ENCODE results near the gene MEAF6.
A peak's percentile ranks its signal among the peaks of the same experiment; 100 is the strongest.
"Not testable (repeated sequence)": the region's sequence is repeated elsewhere in the genome, so short reads cannot be mapped to it uniquely, and the experiment has no call there.

The MEAF6 gene

DNA sequence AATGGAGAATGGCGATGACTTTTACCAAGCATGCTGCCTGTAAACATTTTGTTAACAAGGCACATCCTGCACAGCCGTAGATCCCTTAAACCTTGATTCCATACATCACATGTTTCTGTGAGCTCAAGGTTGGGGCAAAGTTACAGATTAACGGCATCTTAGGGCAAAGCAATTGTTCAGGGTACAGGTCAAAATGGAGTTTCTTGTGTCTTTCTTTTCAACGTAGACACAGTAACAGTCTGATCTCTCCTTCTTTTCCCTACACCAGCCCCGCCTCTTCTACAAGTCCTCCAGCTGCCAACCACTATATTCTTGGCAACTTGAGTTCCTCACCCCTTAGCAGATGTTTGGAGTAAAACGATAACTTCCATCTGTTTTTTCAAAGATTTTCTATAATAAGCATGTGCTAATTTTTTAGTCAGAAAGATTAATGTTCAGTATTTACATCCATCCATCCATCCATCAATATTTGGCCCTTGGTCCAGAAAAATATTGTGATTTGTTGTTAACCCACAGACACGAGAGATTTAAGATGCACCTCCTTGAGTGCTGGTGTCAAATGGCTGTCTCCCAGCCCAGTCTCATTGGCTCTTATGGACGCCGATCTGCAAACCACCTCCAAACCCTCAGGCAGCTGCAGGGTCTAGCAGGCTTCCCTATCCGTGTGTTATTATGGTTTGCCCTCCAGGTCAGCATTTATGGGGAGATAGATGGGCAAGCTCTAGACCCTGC lies 46.0 kb upstream of the MEAF6 start:
- H3K18ac ChIP-seq (ENCODE audit: low read length), result no peak overlapping the region
- no peak overlapping the region for H3K23ac ChIP-seq (ENCODE audit: low read depth, low read length, poor library complexity)
- no peaks in the 10 kb centered on the region for H3K27me3 ChIP-seq (ENCODE audit: control insufficient read depth in 3 of 3, insufficient read depth in 3 of 3, low read depth in 1 of 3, low read length in 3 of 3)
- WGBS, 2 donors (ENCODE audit: extremely low coverage in 2 of 2, insufficient read length in 2 of 2, insufficient replicate concordance in 1 of 2), result no CpG with 5 or more reads among the region's 10 CpGs
- peaks cover 21 to 47% of the 10 kb centered on the region in 2 donors for H3K36me3 ChIP-seq (replicated peaks in 1 of 2; ENCODE audit: control insufficient read depth in 2 of 2, insufficient read depth in 2 of 2, low read length in 2 of 2)
- no peak overlapping the region for H3K9ac ChIP-seq (ENCODE audit: low read depth, low read length, poor library complexity)
- H2BK12ac ChIP-seq (ENCODE audit: low read length), result no peak overlapping the region
- no peak overlapping the region for H4K91ac ChIP-seq (ENCODE audit: low read depth, low read length, poor library complexity)
- no peak overlapping the region for H3K4ac ChIP-seq (ENCODE audit: low read length)
- no peak overlapping the region for H3K27ac ChIP-seq (replicated peaks; ENCODE audit: low read length)
- no peaks in the 10 kb centered on the region for H3K9me3 ChIP-seq (replicated peaks in 1 of 2; ENCODE audit: control insufficient read depth in 2 of 2, insufficient read depth in 1 of 2, low read depth in 1 of 2, low read length in 2 of 2)
- H3K14ac ChIP-seq (ENCODE audit: low read length), result no peak overlapping the region
- H2BK15ac ChIP-seq (ENCODE audit: low read length), result no peak overlapping the region
- DNase-seq (ENCODE audit: low spot score), result no peak
- no peak overlapping the region for H4K8ac ChIP-seq (ENCODE audit: low read depth, low read length)
- no peak overlapping the region for H2AK5ac ChIP-seq (ENCODE audit: low read depth, low read length)
- H2BK120ac ChIP-seq (ENCODE audit: low read depth, low read length), result no peak overlapping the region
- H2BK5ac ChIP-seq (ENCODE audit: low read length), result no peak overlapping the region
- peaks cover 3% of the 10 kb centered on the region for H3K79me1 ChIP-seq (ENCODE audit: low read depth, low read length)
- no peak overlapping the region for H3K4me2 ChIP-seq (ENCODE audit: insufficient read depth, low read length, poor library complexity, severe bottlenecking)
- H3K4me1 ChIP-seq (ENCODE audit: control insufficient read depth in 2 of 2, insufficient read depth in 1 of 2, low read depth in 1 of 2, low read length in 2 of 2), result peaks cover 7 to 10% of the 10 kb centered on the region in 2 donors
- H2AFZ ChIP-seq (ENCODE audit: low read length), result no peak overlapping the region
- no peak overlapping the region for H3K4me3 ChIP-seq (ENCODE audit: low read length in 2 of 2)

DNA sequence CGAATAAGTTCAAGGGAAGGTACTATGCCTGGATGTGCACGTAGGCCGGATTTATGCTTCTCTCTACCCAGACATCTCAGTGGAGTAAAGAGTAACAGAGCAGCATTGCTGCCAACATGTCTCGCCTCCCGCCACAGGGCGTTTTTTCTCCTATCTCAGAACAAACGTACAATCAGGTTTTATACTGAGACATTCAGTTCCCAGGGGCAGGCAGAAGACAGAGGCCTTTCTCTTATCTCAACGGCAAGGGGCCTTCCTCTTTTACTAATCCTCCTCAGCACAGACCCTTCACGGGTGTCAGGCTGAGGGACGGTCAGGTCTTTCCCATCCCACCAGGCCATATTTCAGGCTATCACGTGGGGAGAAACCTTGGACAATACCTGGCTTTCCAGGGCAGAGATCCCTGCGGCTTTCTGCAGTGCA lies 45.4 kb upstream of the MEAF6 start:
- Histone ChIP-seq H3K4me1 (ENCODE audit: control insufficient read depth in 2 of 2, insufficient read depth in 1 of 2, low read depth in 1 of 2, low read length in 2 of 2) (peaks cover 7 to 10% of the 10 kb centered on the region in 2 donors), H3K36me3 (replicated peaks in 1 of 2; ENCODE audit: control insufficient read depth in 2 of 2, insufficient read depth in 2 of 2, low read length in 2 of 2) (peaks cover 17 to 41% of the 10 kb centered on the region in 2 donors)
- H2BK5ac ChIP-seq (ENCODE audit: low read length); DNase-seq (ENCODE audit: low spot score); H3K4ac ChIP-seq (ENCODE audit: low read length); H2BK15ac ChIP-seq (ENCODE audit: low read length); H3K14ac ChIP-seq (ENCODE audit: low read length); H2BK120ac ChIP-seq (ENCODE audit: low read depth, low read length); H4K8ac ChIP-seq (ENCODE audit: low read depth, low read length); H3K23ac ChIP-seq (ENCODE audit: low read depth, low read length, poor library complexity); H3K4me2 ChIP-seq (ENCODE audit: insufficient read depth, low read length, poor library complexity, severe bottlenecking); H2BK12ac ChIP-seq (ENCODE audit: low read length); H3K9ac ChIP-seq (ENCODE audit: low read depth, low read length, poor library complexity); H3K27ac ChIP-seq (replicated peaks; ENCODE audit: low read length); H4K91ac ChIP-seq (ENCODE audit: low read depth, low read length, poor library complexity); H2AK5ac ChIP-seq (ENCODE audit: low read depth, low read length); H3K27me3 ChIP-seq (ENCODE audit: control insufficient read depth in 3 of 3, insufficient read depth in 3 of 3, low read depth in 1 of 3, low read length in 3 of 3); H3K79me1 ChIP-seq (ENCODE audit: low read depth, low read length); H3K9me3 ChIP-seq (replicated peaks in 1 of 2; ENCODE audit: control insufficient read depth in 2 of 2, insufficient read depth in 1 of 2, low read depth in 1 of 2, low read length in 2 of 2); H3K18ac ChIP-seq (ENCODE audit: low read length); H2AFZ ChIP-seq (ENCODE audit: low read length); H3K4me3 ChIP-seq (ENCODE audit: low read length in 2 of 2): not testable (repeated sequence)
- WGBS, 2 donors (ENCODE audit: extremely low coverage in 2 of 2, insufficient read length in 2 of 2, insufficient replicate concordance in 1 of 2), result no CpG with 5 or more reads among the region's 12 CpGs

DNA sequence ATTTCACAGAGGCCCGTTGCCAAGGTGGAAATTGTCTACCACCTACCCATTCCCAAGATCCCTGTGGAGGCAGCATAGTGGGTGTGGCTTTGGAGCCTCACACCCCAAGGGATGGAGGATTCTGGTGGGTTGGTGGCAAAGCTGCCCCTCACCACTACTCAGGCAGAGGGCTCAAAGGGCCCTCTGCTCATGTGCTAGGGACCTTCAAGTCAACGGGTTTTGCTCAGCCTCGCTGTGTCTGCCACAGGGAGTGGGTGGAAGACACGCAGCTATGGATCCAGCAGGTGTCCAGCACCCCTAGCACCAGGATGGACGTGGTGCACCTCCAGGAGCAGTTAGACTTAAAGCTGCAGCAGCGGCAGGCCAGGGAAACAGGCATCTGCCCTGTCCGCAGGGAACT lies 44.5 kb upstream of the MEAF6 start:
- no peak overlapping the region for H3K4me2 ChIP-seq (ENCODE audit: insufficient read depth, low read length, poor library complexity, severe bottlenecking)
- no peak overlapping the region for H2AK5ac ChIP-seq (ENCODE audit: low read depth, low read length)
- H3K9ac ChIP-seq (ENCODE audit: low read depth, low read length, poor library complexity), result no peak overlapping the region
- H3K9me3 ChIP-seq (replicated peaks in 1 of 2; ENCODE audit: control insufficient read depth in 2 of 2, insufficient read depth in 1 of 2, low read depth in 1 of 2, low read length in 2 of 2), result peaks cover 0 to 4% of the 10 kb centered on the region in 2 donors
- H3K4ac ChIP-seq (ENCODE audit: low read length), result no peak overlapping the region
- peak overlapping the region; percentile 19 for H2BK5ac ChIP-seq (ENCODE audit: low read length)
- no peak overlapping the region for H2BK120ac ChIP-seq (ENCODE audit: low read depth, low read length)
- peaks cover 16 to 35% of the 10 kb centered on the region in 2 donors for H3K36me3 ChIP-seq (replicated peaks in 1 of 2; ENCODE audit: control insufficient read depth in 2 of 2, insufficient read depth in 2 of 2, low read length in 2 of 2)
- peaks cover 7 to 10% of the 10 kb centered on the region in 2 donors for H3K4me1 ChIP-seq (ENCODE audit: control insufficient read depth in 2 of 2, insufficient read depth in 1 of 2, low read depth in 1 of 2, low read length in 2 of 2)
- no peak overlapping the region for H2BK15ac ChIP-seq (ENCODE audit: low read length)
- H3K27ac ChIP-seq (replicated peaks; ENCODE audit: low read length), result no peak overlapping the region
- DNase-seq (ENCODE audit: low spot score), result no peak
- H3K79me1 ChIP-seq (ENCODE audit: low read depth, low read length), result peaks cover 3% of the 10 kb centered on the region
- no peak overlapping the region for H3K4me3 ChIP-seq (ENCODE audit: low read length in 2 of 2)
- H2AFZ ChIP-seq (ENCODE audit: low read length), result no peak overlapping the region
- WGBS, 2 donors (ENCODE audit: extremely low coverage in 2 of 2, insufficient read length in 2 of 2, insufficient replicate concordance in 1 of 2), result no CpG with 5 or more reads among the region's 7 CpGs
- no peak overlapping the region for H3K14ac ChIP-seq (ENCODE audit: low read length)
- H3K23ac ChIP-seq (ENCODE audit: low read depth, low read length, poor library complexity), result peak overlapping the region; percentile 47
- H4K8ac ChIP-seq (ENCODE audit: low read depth, low read length), result no peak overlapping the region
- no peaks in the 10 kb centered on the region for H3K27me3 ChIP-seq (ENCODE audit: control insufficient read depth in 3 of 3, insufficient read depth in 3 of 3, low read depth in 1 of 3, low read length in 3 of 3)
- H2BK12ac ChIP-seq (ENCODE audit: low read length), result no peak overlapping the region
- no peak overlapping the region for H3K18ac ChIP-seq (ENCODE audit: low read length)
- H4K91ac ChIP-seq (ENCODE audit: low read depth, low read length, poor library complexity), result no peak overlapping the region

DNA sequence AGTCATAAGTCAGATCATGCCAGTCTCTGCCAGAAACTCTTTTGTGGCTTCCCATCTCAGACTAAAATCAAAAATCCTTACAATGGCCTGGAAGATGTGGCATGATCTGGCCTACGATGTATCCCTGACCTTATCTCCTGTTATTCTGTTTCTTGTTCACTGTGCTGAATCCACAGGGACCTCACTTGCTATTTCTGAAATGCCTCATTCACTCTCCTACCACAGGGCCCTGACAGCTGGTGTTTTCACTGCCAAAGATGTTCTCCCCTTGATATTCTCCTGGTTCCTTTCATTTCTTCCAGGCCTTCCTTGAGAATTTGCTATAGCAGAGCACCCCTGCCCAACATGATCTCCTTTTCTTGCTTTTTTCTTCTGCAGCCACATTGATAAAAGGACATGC lies 43.8 kb upstream of the MEAF6 start:
- Histone ChIP-seq H2AK5ac (ENCODE audit: low read depth, low read length) (no peak overlapping the region), H3K14ac (ENCODE audit: low read length) (no peak overlapping the region), H3K9me3 (replicated peaks in 1 of 2; ENCODE audit: control insufficient read depth in 2 of 2, insufficient read depth in 1 of 2, low read depth in 1 of 2, low read length in 2 of 2) (peaks cover 0 to 4% of the 10 kb centered on the region in 2 donors), H3K18ac (ENCODE audit: low read length) (no peak overlapping the region), H3K27me3 (ENCODE audit: control insufficient read depth in 3 of 3, insufficient read depth in 3 of 3, low read depth in 1 of 3, low read length in 3 of 3) (no peaks in the 10 kb centered on the region), H2BK5ac (ENCODE audit: low read length) (no peak overlapping the region), H4K8ac (ENCODE audit: low read depth, low read length) (no peak overlapping the region), H3K4me2 (ENCODE audit: insufficient read depth, low read length, poor library complexity, severe bottlenecking) (no peak overlapping the region), H3K79me1 (ENCODE audit: low read depth, low read length) (peaks cover 9% of the 10 kb centered on the region), H3K4me1 (ENCODE audit: control insufficient read depth in 2 of 2, insufficient read depth in 1 of 2, low read depth in 1 of 2, low read length in 2 of 2) (peaks cover 7 to 10% of the 10 kb centered on the region in 2 donors), H3K4me3 (ENCODE audit: low read length in 2 of 2) (no peak overlapping the region), H4K91ac (ENCODE audit: low read depth, low read length, poor library complexity) (no peak overlapping the region), H3K27ac (replicated peaks; ENCODE audit: low read length) (no peak overlapping the region), H2AFZ (ENCODE audit: low read length) (no peak overlapping the region), H3K36me3 (replicated peaks in 1 of 2; ENCODE audit: control insufficient read depth in 2 of 2, insufficient read depth in 2 of 2, low read length in 2 of 2) (peaks cover 16 to 32% of the 10 kb centered on the region in 2 donors), H3K9ac (ENCODE audit: low read depth, low read length, poor library complexity) (no peak overlapping the region), H2BK15ac (ENCODE audit: low read length) (no peak overlapping the region), H2BK120ac (ENCODE audit: low read depth, low read length) (no peak overlapping the region), H2BK12ac (ENCODE audit: low read length) (no peak overlapping the region), H3K23ac (ENCODE audit: low read depth, low read length, poor library complexity) (no peak overlapping the region), H3K4ac (ENCODE audit: low read length) (no peak overlapping the region)
- WGBS, 2 donors (ENCODE audit: extremely low coverage in 2 of 2, insufficient read length in 2 of 2, insufficient replicate concordance in 1 of 2), result no CpG with 5 or more reads among the region's 1 CpG
- DNase-seq (ENCODE audit: low spot score), result no peak

Data from neuronal stem cell (in vitro differentiated cells).